SU-DHL-6 (cell line): ENCODE measurements around the gene NTRK3.

ENCODE experiments used
- EZH2phosphoT487 ChIP-seq: fragments of 200-600 bp; sonication (generic), shearing (Covaris generic); conservative IDR thresholded peaks from 2 replicates; pipeline ENCODE4 v1.6.1; 2018; ENCODE audit warnings: mild to moderate bottlenecking, antibody characterized with exemption, low read length, moderate library complexity, mixed read lengths
- TF ChIP-seq, protein P1 (sequence below): fragments of 200-600 bp; sonication (generic); IDR thresholded peaks from one replicate; pipeline ENCODE4 v1.5.1; 2017; ENCODE audit warnings: antibody characterized with exemption, mild to moderate bottlenecking, low read length, moderate library complexity; ENCODE audit not compliant: insufficient read depth, poor library complexity, severe bottlenecking

DNA sequence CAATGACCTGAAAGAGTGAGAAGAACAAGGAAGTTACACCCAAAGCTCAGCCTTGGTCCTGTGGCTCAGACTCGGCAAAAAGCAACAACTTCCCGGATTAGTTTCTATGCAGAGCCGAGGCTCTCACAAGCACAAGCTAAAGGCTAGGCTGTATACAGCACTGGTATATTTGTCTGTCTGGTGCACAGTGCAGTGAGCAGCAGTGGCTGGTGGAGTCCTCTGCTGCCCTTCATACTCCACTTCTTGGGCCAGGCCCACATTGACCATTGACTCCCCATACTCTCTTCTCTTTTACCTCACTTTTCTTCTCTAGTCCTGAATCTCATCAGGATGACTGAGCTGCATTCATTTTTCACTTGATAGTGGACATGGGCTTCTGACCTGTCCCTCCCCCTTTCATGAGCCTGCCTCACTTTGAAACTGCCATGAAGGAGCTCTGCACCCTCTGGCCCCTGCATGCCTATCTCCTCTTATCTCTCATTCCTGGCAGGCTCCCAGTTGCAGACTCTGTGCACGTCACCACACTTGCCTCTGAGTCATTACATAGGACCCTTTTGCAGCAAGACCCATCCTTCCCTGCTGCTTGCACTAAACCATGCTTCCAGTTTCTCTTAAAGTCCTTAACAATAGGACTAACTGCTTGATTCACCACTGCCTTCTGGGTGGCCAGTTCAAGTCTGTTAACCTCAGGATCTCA is 379.3 kb downstream of the NTRK3 start:
- TF ChIP-seq, protein P1, sequence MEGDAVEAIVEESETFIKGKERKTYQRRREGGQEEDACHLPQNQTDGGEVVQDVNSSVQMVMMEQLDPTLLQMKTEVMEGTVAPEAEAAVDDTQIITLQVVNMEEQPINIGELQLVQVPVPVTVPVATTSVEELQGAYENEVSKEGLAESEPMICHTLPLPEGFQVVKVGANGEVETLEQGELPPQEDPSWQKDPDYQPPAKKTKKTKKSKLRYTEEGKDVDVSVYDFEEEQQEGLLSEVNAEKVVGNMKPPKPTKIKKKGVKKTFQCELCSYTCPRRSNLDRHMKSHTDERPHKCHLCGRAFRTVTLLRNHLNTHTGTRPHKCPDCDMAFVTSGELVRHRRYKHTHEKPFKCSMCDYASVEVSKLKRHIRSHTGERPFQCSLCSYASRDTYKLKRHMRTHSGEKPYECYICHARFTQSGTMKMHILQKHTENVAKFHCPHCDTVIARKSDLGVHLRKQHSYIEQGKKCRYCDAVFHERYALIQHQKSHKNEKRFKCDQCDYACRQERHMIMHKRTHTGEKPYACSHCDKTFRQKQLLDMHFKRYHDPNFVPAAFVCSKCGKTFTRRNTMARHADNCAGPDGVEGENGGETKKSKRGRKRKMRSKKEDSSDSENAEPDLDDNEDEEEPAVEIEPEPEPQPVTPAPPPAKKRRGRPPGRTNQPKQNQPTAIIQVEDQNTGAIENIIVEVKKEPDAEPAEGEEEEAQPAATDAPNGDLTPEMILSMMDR, result no peak
- no peak for TF ChIP-seq EZH2phosphoT487
